GM18907 (cell line): ENCODE data around the gene GADD45GIP1.

Source experiments
- ATAC-seq: cut with Tn5 transposase; IDR thresholded peaks from one replicate; pipeline ENCODE4 v1.9.1; 2021; ENCODE audit warnings: mild to moderate bottlenecking, moderate library complexity; ENCODE audit not compliant: unreplicated experiment

GADD45GIP1 gene

GRCh38 chr19:12956446-12957388 is at the start of gene GADD45GIP1:
Gene GADD45GIP1, minus strand, starts transcription at chr19:12957223. Its CDS starts 11 bp downstream, at chr19:12957212.
- no peak for ATAC-seq

- no peak for ATAC-seq
Measured at GRCh38 chr19:13005861-13006370, 48.9 kb upstream of the GADD45GIP1 start.

DNA sequence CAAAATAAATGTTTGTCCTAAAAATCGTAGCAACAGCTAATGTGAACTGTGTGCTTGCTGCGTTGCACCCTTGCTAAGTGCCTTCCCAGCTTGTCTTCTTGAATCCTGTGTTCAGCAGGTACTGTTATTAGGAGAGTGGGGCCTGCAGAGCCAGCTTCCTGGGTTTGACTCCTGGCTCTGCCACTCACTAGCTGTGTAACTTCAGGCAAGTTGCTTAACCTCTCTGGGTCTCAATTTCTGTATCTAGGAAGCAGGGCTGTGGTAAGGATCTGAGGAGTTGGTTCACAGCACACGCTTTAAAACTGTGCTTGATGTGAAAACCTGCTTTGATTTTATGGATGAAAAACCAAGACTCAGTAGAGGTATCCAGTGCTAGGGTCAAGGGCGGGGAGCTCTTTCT is 48.2 kb upstream of the GADD45GIP1 start:
- ATAC-seq: no peak

DNA sequence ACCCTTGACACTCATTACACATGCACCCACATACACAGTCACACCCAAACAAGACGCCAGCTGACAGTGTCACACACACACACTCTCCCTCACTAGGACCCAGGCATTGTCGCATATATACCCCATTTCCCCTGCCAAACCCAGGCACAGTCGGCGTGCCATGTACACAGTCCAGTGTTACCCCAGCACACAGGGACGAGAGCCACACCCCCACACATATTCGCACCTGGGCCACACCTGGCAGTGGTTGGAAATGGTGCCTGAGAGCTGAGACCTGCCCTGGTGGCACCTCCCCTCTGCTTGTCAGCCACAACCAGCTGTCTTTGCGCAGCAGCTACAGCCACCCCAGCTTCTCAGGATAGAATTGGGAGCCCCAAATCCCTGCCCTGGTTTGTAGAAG is 47.2 kb upstream of the GADD45GIP1 start:
- no peak for ATAC-seq

DNA sequence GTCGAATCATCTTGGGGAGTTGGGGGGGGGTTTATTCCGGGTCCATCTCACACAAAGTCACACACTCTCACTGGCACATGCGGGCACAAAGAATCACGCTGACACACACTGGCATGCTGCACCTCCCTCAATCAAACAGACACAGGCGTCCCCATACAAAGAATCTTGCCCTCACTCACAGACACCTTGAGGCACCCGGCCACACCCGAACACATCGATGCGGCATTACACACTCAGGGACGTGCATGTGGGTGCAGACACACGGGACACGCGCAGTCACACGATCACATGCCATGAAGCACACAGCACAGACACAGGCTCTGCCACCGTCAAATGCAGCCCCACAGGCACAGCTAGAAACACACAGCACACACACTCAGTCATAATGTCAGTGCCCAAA is 46.1 kb upstream of the GADD45GIP1 start:
- no peak for ATAC-seq

DNA sequence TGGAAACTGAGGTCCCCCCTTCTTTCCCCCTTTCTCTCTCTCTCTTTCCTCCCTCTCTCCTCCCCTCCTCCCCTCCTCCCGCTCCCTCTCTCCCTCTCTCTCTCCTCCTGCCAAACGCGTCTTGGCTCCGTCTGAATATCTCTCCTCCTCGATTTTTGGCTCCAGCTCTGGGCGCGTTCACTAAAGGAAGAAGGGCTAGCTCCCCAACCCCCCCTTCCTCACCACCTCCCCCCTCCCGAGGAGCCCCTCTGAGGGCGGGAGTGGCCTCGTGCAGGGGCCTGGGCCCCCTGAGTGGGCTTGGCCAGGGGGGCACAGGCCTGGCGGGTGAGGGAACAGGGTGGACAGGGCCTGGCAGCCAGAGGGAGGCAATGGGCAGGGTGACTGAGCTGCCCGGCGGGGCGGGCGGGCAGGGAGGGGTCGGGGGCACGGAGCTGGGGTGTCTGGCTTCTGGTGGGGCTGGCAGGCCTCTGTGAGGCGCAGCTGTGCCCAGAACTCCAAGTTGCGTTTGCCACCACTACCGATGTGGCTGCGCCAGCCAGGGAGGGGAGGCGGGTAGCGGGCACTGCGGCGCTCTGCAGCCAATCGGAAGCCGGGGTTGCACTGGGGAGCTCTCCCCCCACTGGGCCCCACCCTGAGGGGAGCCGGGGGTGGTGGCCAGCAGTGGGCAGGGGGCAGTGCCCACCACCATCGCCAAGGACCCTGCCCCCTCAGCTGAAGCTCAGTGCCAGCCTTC is 45.3 kb upstream of the GADD45GIP1 start:
- no peak for ATAC-seq

GRCh38 chr19:13001502-13002165 is 44.6 kb upstream of the GADD45GIP1 start:
- ATAC-seq: no peak

GRCh38 chr19:13001166-13001501 is 44.1 kb upstream of the GADD45GIP1 start:
- no peak for ATAC-seq

GRCh38 chr19:12997967-12998940 is 41.2 kb upstream of the GADD45GIP1 start:
- ATAC-seq: no peak

DNA sequence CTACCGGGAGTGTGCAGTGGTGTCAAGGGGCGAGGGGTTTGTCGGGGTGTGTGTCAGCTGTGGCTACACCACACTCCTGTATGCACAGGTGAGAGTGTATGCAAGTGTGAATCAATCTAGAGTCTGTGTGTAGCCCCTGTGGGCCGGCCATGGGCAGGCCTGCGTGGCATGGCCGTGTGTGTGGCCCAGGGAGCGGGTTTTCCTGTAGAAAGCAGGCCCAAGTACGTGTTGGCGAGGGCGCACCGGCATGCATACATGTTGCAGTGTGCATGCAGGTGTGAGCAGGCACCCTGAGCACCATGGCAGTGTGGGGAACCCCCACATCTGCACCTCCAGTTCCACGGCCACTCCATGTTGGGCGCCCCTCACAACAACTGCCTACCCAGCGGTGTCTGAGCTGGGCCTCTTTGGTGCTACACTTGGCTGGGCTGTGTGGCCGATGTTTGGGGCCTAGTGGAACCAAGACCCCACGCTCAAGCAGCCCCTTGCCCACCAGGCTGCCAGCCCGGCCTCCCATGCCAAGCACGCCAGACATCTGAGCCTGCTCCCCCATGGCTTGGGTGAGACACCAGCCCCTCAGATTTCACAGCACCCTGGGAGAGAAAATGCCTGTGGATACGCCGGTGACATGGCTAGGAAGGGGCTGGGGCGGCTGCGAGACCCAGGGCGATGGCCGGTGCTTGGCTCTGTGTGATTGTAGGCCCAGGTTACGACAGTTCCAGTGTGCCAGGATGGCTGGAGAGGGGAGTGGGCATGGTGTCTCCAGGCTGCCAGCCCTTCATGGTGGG is 40.4 kb upstream of the GADD45GIP1 start:
- ATAC-seq: no peak

DNA sequence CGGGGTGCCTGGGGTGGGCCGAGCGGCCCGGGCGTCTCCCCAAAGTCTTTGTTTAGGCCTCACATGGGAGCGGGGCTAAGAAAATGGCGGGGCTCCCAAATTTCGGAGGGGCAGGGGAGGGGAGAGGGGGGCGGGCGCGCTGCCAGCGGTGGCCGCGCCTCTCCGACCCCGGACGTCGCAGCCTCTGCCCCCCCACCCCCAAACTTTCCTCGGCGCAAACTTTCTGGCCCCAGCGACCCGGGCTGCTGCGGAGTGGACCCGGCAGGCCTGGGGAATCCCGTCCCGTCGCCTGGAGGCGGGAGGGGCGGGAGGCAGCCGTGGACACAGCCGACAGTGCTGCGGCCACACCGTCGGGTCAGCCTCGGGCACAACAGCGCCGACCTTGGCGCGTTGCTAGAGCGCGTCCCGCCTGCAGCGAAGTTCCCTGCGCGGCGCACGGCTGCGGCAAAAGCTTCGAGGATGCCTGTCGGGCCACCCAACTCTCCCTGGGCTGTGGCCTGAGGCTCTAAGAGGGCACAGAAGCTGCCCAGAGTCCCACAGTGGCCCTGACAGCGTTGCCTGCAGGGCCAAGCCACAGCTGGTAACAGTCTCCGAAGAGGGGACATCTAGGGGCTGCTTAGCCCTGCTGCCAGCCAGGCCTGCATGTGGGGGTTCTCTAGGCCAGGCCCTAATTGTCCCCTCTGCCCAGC is 39.5 kb upstream of the GADD45GIP1 start:
- no peak for ATAC-seq

DNA sequence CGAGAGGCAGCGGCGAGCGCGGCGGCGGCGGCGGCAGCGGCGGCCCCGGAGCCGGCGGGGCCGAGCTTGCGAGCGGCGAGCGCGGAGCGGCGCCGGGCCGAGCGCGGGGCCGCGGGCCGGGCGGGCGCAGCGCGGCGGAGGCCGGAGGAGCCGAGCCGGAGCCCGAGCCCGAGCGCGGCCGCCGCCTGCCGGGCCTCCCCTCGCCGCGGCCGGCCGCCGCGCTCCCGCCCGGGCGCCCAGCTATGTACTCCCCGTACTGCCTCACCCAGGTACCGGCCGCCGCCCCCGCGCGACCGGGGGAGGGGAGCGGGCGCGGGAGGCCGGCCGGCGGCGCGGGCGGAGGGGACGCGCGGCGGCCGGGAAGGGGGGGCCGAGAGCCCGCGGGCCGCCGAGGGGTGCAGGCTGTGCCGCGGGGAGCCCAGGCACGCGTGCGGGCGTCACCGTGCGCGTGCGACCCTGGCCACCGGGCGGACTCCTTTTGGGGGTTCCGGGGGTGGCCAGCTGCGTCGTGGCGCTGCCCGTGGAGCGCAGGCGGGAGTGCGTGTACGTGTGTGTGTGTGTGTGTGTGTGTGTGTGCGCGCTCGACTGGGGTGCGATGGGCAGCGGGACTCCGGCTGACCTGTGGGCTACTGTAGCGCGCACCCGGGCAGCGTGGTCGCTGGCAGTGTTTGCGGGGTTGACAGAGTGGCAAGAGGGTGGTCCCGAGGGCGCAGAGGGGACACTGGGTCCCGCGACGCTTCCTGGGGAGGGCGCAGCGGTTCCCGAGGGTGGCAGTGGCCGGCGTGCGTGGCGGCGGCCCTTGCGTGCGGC is 38.8 kb upstream of the GADD45GIP1 start:
- no peak for ATAC-seq

DNA sequence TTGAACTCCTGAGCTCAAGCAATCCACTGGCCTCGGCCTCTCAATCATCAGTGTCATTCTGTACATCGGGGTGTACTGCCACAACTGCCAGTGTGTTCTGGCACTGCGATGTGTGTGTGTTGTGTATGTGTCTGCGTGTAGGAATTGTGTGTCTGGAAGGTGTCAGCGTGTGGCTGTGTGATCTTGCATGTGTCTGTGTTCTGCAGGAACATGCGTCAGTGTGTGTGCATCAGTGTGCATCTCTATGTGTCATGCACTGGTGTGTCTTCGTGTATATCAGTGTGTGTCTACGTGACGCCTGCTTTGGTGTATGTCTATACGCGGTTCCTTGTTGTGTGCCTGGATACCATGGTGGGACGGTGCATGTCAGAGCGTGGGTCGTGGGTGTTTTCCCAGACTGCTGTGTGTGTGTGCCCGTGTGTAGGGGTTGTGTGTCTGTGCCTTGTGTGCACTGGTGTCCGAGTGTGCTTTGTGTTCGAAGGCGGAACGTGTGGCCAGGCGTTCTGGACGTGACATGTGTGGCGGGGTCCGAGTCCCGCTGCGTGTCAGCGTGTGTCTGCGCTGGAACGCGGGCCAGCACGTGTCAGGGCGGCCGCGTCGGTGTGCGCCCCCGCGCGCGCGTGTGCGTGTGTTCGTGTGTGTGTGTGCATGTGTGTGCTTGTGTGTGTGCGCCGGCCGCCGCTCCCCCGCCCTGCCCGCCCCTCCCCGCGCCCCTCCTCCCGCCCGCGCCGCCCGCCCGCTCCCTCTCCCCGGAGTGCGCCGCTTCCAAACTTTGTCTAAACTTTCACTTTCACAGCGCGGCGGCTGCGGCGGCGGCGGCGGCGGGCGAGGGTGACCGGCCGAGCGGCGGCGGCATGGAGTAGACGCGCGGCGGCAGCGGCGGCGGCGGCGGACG is 37.9 kb upstream of the GADD45GIP1 start, which contains the start of gene NFIX:
TSS of gene NFIX (plus strand) at position 775 of the 895 bp plus-strand sequence. CDS start 363 bp downstream, outside the sequence.
- no peak for ATAC-seq

- no peak for ATAC-seq
Measured at GRCh38 chr19:12993562-12993961, 36.5 kb upstream of the GADD45GIP1 start.

DNA sequence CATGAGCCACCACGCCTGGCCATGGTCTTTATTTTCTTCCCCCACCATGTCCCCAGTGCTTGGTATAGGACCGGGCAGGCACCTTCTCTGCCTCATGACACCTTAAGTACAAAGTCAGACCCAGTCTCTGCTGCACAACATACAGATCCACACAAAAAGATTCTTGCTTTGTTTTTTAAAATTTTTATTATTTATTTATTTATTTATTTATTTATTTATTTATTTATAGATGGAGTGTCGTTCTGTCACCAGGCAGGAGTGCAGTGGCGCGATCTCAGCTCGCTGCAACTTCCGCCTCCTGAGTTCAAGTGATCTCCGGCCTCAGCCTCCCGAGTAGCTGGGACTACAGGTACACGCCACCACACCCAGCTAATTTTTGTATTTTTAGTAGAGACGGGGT is 35.7 kb upstream of the GADD45GIP1 start:
- ATAC-seq: no peak

DNA sequence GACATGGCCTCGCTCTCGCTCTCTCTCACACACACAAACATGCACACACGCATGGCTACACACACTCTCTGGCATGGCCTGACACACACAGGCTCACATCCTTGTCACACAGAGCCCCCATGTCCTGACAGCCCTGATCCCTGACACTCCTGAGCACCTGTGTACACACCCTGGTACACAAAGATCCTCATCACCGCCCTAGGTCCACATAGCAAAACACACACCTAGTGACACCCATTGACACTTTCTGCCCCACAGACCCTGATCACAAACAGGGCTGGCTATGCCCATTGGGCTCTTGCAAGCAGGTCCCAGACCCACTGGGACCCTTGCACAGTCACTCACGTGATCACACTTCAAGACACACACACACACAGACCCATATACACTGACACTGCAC is 34.3 kb upstream of the GADD45GIP1 start:
- ATAC-seq: no peak

GRCh38 chr19:12990853-12991252 is 33.8 kb upstream of the GADD45GIP1 start:
- no peak for ATAC-seq
